Measurements from ENCODE around the gene DST.

DNA sequence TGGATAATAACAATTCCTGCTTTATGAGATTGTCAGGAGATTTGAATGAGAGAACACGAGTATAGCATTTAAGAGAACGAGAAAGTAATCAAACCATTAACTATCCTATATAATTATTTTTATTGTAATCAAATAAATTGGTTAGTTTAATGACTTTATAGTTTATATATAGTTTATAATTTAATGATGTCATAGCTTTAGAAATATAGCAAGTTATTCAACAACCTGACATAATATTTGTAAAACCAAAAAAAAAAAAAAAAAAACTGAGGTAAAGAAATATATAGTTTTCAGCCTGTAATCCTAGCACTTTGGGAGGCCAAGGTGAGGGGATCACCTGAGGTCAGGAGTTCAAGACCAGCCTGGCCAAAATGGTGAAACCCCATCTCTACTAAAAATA, 26.4 kb upstream of the DST start:
- TF ChIP-seq POLR2A (IDR thresholded peaks at IDR 0.05; ENCODE audit: low read depth) (no peak), POLR2AphosphoS5 (IDR thresholded peaks at IDR 0.05) (no peak)

Measured in esophagus muscularis mucosa (tissue), 2 donors.